RPMI8226 (cell line): ENCODE data around the gene CENATAC.
A peak's percentile ranks its signal among the peaks of the same experiment; 100 is the strongest.
"Not testable (repeated sequence)": the region's sequence is repeated elsewhere in the genome, so short reads cannot be mapped to it uniquely, and the experiment has no call there.

Experiments
- DNase-seq: peaks from one replicate; pipeline ENCODE4 v3.0.0-alpha.2; 2015

CENATAC gene

DNA sequence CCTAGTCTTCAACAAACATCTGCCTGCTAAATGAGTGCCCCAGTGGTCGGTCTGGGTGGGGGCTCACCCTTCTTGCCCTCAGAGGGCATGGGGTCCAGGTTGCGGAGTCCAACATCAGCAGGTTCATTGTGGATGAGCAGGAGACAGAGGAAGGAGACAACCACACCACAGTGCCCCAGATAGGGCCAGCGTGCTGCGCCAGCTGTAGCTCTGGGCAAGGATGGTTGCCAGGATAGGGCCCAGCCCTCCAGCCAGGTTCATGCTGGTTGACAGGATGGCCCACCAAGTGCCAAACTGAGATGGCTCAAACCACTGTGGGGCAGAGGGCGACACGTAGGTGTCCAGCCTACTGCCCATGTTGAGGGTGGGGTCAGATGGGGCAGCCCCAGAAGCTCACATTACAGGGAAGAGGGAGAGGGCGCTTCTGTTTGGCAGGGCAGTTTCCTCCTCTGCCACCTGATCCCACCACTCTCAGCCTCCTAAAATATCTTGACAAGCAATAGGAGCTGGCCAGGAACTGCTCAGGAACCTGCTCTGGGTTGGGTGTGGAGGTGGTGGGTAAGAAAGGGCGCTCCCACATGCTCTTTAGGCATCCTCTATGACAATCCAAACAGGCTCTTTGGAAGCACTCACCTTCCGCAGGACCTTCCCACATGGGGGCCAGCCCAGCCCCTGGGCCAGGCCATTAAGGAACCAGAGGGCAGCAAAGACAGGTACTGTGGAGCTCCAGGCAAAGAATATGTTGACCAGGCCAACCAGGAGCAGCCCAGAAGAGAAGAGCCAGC, 29.8 kb downstream of the CENATAC start:
- no peak for DNase-seq

DNA sequence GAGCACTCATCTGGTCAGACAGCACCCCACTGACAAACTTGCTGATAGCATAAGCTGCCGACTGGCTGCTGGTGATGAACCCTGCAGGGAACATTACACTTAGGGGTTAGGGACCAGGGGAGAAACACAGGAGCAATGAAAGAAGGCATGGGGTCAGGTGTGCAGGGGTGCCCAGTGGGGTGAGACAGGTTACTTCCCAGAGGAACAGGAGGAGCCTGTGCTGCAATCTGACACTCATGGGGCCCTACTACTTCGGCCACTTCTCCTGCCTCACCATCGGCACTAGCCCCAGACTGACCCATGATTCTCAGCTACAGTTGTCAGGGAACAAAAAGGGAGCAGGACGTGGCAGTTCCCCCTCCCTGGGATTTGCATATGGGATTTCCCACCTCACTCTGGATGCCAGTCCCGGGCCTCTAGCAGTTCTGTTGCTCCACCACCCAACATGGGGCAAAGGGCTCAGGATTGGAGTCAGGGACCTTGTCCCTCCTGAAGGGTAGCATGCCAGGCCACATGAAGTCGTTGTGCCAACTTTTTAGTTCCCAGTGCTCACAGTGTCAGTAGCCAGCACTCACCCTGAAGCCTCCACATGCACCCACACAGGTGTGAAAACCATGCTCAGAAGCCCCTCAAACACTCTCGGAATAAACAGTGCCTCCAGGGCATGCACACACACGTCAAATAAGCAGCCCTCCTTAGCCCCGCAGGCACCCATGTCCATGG, 30.6 kb downstream of the CENATAC start:
- no peak for DNase-seq

DNA sequence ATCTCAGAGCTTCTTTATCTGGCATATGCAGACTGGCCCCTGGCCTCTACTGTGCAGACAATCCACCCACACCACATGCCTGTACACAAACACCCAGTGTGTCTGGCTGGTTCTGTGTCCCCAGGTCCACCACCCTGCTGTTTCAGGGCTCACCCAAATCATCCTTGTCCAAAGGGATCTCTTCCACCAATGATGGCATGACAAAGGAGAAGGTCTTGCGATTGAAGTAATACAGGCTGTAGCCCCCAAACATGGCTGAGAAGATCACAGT, 31.1 kb downstream of the CENATAC start:
- DNase-seq = no peak

DNA sequence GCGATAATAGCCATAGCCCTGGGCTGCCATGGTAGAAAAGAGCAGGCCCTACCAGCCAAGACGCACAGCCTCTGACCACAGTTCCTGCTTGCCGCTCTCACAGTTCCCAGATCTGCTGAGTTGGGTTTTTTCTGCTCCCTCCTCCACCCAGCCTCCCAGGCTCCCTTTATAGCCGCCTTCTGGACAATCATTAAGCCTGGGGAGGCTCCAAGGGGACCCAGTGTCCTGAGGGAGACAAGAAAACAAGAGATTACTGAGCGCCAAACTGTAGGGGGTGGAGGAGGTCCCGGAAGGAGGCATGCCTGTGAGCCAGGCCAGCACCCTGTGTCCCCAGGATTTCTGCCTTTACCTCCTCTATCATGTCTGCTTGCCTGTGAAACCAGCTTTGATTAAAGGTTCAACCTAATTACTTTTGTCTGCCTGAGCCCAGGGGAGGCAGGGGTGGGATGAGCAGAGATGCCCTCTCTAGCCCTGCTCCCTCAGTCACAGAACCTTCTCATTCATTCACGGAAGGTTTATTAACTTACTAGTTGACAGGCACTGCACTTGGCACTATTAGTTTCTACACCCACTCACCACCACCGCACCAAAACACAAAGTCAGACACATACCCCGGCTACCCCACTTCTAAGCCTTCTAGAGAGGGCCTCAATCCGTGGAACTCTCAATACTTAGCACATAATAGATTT, 31.5 kb downstream of the CENATAC start:
- DNase-seq = peak; percentile 92

DNA sequence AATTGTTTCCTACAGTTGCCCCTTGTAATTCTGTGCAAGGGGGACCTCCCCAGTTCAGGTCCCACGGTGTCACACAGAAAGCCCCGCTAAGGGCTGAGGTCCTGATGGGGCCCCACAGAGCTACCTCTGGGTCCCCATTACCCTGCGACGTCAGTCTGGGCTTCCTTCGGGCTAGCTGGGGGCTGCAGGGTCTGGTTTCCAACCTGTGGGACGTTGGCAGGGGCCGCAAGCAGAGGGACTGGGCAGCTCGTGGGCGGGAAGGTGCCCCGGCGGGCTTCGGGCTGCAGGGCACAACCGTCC, 32.0 kb downstream of the CENATAC start:
- DNase-seq = peak; percentile 17

DNA sequence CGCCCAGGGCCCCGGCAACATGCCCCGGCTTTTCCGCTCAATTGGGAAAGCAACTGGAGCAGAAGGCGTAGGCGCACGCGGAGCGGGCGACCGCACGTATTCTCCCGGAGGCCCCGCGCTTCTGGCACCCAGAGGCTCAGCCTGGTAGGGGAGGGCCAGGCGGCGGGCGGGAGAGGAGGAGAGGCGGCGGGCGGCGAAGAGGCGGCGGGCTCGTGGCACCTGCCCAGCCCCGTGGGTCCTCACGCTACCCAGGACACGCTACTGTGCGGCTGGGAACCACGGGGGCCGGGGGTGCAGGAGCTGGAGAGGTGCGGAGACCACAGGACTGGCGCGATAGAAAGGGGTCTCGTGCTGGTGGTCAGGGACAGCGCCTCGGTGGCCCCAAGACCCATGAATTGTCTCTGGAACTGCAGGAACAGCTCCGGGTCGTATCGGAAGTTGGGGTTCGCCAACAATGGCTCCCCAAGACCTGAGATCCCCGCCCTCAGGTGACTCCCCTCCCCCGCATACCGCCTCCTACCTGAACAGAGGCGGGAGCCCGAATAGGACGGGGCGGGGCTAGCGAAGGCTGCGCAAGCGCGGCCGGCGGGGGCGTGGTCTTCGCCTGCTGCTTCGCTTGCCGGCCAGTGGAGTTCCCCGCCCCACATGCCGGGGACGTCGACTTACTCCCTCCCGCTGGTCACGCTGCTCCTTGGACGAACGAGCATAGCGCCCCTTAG, 32.5 kb downstream of the CENATAC start, which contains the start of gene SLC37A4:
SLC37A4 (minus strand) TSS at position 549 of the 719 bp plus-strand sequence.
- peak; percentile 100 for DNase-seq

DNA sequence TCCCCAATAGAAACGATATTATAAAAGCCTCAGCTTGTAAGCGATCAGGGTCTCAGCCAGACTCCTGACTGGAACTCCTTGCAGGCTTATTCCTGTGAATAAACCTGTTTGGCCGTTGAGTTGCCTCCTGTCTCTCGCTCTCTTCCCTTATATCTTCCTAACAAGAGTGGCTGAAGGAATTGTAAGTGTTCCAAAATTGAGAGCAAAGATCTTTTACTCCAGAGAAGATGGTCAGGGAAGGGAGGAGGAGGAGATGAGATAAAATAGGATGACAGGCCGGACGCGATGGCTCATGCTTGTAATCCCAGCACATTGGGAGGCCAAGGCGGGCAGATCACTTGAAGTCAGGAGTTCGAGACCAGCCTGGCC, 34.0 kb downstream of the CENATAC start:
- DNase-seq = no peak

DNA sequence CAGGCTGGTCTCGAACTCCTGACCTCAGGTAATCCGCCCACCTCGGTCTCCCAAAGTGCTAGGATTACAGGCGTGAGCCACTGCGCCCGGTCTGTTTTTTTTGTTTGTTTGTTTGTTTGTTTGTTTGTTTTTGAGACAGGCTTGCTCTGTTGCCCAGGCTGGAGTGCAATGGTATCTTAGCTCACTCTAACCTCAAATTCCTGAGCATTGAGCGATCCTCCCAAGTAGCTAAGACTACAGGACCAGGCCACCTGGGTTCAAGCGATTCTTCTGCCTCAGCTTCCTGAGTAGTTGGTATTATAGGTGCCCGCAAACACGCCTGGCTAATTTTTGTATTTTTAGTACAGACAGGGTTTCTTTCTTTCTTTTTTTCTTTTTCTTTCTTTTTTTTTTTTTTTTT, 35.5 kb downstream of the CENATAC start:
- not testable (repeated sequence) for DNase-seq

DNA sequence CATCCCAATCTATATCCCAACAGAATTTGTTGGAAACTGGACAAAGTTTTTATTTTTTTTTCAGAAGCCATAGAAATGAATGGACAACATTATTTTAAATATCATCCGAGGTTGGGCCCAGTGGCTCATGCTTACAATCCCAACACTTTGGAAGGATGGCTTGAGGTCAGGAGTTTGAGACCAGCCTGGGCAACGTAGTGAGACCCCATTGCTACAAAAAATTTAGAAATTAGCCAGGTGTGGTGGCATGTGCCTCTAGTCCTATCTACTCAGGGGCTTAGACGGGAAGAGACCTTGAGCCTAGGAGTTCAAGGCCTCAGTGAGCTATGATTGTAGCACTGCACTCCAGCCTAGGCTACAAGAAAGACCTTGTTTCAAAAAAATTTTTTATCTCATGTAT, 36.9 kb downstream of the CENATAC start:
- DNase-seq = no peak

DNA sequence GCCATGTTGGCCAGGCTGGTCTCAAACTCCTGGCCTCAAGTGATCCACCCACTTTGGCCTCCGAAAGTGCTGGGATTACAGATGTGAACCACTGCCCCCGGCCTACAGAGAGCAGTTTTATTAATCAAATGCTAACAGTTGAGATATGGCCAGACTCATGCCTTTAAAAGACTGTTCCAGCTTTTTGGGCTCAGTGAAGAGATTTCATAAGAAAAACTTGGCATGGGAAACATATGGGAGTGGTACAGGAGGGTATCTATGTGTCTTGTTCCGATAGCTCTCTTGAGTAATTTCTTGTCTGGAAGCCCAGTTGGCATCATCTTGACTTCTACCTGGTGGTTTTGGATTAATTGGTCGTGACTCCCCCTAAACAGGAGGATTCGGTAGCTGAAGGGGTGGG, 40.9 kb downstream of the CENATAC start:
- no peak for DNase-seq

DNA sequence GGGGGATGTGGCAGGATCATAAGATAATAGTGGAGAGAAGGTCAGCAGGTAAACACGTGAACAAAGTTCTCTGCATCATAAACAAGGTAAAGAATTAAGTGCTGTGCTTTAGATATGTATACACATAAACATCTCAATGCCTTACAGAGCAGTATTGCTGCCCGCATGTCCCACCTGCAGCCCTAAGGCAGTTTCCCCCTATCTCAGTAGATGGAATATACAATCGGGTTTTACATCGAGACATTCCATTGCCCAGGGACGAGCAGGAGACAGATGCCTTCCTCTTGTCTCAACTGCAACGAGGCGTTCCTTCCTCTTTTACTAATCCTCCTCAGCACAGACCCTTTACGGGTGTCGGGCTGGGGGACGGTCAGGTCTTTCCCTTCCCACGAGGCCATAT, 41.5 kb downstream of the CENATAC start:
- not testable (repeated sequence) for DNase-seq

DNA sequence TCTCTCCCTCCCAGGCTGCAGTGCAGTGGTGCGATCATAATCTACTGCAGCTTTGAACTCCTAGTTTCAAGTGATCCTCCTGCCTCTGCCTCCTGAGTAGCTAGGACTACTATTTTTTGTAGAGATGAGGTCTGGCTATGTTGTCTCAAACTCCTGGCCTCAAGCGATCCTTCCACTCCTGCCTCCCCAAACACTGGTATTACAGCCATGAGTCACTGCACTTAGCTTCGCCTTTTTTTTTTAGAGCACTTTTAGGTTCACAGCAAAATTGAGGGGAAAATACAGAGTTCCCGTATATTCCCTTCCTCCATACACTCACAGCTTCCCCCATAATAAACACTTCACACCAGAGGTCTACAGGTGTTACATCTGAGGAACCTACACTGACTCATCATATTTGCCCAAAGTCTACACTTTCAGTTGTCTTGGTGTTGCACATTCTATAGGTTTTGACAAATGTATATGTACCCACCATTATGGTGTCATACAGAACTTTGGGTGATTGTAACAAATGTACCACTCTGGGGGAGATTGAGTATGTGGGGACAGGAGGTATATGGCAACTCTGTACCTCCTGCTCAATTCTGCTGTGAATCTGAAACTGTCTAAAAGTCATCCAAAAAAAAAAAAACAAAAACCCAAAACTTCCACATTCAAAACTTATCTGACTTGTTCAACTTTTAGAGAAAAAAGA, 44.0 kb downstream of the CENATAC start:
- peak; percentile 59 for DNase-seq

DNA sequence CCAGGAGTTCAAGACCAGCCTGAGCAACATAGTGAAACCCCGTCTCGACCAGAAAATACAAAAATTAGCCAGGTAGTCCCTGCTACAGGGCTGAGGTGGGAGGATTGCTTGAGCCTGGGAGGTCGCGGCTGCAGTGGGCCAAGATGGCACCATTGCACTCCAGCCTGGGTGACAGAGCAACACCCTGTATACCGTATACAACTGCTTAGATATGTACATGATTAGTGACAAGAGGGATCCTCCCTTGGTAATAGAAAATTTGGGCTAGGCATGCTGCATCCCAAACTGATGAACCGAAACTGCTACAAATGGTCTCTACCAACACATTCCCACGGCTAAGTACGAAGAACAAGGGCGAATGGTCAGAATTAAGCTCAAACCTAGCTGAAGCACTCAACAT, 45.0 kb downstream of the CENATAC start:
- no peak for DNase-seq

DNA sequence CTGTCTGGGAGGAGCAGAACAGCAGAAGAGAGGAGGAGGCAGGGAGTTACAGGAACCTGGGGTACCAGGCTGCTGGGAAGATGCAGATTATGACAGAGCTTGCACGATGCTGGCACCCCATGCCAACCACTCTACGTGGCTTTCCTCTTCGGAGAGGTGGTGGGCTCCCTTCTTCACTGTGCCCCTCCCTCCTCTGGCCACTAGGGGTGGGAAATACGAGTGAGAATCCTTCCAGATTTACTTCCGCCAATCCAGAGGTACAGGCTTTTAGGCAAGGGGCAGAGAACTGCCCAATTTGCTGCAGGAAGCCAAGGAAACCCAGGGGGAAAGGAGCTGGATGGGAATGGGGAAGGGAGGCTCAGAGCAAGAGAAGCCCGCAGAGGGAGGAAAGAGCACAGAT, 46.8 kb downstream of the CENATAC start:
- DNase-seq = no peak

DNA sequence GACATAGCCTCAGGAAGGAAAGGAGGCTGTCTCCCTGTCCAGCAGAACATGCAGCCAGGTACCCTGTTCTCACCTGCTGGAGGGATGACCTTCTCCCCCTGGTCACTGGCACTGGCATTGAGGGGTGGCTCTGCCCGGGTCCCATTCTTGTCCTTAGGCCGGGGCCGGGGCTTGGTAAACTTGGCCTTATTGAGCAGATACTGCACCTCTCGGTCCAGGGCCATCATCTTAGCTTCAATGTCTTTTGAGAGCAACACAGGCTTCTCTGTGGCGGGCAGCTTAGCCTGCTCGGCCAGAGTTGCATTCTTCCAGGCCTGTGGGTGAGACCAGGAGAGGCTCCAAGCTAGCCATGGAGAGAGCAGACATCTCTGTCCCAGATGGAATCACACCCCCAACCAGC, 48.6 kb downstream of the CENATAC start:
- DNase-seq = no peak

DNA sequence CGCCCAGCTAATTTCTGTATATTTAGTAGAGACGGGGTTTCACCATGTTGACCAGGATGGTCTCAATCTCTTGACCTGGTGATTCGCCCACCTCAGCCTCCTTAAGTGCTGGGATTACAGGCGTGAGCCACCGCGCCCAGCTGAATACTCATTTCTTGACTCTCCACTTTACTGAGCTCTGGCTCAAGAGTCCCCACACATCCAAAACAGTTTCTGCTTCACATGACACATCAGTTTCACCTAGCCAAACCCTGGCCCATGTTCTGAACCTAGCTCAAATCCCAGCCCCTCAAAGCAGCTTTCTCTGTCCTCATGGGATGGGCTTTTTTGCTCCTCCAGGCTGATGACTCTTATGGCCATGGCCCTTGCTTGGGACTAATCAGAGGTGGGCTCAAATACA, 49.3 kb downstream of the CENATAC start:
- DNase-seq = no peak

DNA sequence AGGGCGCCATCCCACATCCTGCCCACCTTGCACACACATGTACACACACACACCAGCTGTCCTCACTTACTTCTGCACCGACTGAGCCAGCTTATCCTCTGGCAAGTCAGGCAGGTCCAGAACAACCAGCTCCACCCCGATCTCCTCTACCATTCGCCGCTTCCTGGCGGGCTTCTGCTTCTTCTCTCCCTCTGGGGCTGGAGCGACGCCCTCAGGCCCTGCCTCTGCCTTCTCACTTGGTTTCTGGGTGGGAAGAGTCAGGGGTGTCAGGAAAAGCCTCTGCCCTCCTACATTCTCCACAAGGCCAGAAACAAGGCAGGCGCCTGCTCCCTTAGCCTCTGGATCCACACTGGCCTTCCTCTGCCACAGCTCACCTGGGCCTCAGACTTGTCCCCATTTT, 50.7 kb downstream of the CENATAC start:
- no peak for DNase-seq

DNA sequence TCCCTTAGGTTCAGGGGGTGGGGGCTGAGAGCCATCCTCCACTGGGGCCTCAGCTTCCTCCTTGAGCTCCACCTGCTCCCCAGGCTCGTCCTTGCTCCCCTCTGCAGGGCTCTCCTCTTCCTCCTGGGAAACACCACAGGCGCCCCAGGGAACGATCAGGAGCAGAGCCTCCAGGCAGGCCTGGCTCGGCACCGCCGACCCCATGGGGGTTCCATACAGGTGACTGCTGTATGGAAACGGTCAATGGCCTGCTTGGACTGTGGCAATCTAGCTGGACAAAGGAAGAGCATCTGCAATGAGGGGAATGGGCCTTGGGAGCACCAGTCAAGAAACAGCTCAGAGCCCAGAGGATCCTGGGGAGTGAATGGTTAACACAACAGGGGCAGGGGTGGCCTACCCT, 51.1 kb downstream of the CENATAC start:
- DNase-seq = no peak

DNA sequence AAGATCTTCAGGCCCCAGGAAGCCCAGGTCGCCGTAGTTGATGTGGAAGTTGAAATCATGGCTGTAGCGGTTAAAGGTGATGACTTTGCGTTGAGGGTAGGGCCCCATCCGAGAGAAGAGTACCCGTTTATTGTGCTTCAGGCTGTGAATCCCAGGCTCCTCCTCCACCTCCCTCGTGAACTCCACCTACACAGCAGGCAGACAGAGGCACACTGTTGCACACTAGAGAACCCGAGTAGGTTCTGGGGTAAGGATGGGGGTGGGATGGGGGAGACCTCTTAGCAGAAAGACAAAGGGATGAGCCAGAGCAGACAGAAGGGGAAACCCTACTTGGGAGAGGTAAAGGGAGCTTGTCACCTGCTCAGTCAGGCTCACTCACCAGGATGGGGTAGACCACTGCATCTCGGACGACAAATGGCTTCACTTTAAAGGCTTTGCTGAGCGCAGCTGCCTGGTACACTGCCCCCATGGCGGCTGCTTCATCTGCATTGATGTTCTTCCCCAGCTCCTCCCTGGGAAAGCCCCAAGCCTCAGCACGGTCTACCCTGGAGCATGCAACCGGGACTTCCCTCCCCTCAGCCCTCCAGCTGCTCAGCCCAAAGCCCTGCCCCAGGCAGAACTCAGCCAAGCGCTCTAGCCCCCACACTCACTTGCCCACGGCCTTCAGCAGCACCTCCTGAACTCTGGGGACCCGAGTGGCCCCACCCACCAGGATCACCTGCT, 53.7 kb downstream of the CENATAC start:
- DNase-seq = no peak

DNA sequence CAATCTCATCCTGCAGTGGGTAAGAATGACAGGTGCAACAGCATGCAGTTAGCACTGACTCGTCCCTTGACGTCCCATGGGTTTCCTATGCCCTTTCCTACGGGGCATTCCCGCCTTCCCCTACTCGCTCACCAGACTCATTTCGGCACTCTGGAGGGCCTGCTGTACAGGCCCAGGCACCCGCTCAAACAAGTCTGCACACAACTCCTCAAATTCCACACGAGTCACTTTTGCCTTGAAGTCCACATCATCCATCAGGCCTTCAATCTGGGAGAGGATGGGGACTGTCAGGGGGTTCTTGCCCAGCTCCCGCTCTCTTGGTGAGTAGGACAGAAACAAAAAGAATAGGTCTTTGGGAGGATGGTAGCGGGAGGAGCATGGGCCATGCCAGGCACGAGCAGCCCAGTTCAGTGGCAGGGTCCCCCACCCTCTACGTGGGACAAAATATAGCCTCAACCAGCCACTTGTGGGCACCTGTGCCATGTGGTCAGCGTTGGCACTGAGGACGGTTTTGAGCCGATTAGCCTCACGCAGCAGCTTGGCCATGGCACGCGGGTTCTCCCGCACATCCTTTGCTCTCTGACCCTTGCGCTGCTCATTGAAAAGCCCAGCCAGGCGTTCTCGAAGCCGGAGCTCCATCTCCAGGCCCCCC, 54.4 kb downstream of the CENATAC start:
- DNase-seq = no peak

DNA sequence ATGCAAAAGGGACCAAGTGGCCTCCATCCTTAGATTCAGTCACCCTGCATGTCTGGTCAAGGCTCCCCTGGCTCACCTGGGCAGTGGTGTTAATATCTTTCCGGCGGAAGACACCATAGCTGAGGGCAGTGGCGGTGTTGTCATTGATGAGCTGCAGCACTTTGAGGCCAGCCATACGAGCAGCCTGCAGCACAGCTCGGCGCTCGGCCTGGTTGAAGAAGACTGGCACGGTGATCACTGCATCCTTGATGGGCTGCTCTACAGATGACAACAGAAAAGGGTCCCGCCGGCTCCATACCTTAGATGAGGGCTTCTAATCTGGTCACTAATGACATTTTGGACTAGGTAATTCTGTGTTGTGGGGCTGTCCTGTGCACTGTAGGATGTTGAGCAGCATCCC, 56.5 kb downstream of the CENATAC start:
- no peak for DNase-seq

DNA sequence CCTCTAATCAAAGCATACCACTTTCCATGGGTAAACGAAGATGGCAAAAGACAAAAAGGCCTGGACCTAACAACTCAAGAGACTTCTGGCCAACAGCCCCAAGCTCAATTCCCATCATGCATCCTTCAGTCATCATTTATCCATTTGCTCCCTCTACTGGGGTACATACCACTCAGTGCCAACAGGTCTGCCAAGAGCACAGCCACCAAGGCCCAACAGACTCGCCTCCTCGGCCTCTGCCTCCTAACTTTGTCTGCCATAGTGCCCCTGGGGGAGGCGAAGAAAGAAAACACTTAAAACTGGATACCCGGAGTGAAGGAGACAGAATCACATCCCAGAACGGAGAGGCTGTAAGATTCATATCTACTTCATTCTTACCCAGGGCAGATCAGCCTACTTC, 58.0 kb downstream of the CENATAC start:
- DNase-seq = peak; percentile 54
